Measurements from ENCODE around the gene SUPT6H. TPM values are rescaled to one million over a fixed set of nuclear protein-coding genes. Genes with fewer than 3 reads are reported as not detected.

SUPT6H gene
- total RNA-seq, 4 donors from 2014 or later, result 50.8 to 167 (median 61.6) TPM

DNA sequence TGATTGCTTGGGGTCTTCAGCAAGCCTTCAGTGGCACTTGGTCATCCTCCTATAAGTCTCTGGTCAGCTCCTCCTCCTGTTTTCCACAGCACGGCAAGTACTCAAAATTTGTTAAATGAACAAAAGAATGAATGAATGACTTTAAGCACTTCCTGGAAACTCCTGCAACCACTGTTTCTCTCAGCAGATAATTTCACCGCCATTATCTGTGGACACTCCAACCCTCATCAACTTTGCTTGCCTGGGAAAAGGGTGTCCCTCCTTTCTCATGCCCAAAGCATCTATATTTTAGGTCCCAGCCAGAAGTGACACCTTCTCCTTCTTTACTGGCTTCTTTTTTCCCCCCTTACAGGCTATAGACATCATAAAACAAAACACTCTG lies 45.3 kb downstream of the SUPT6H start:
- Histone ChIP-seq H3K27me3 (no peaks in the 10 kb centered on the region), H3K36me3 (peaks cover 0 to 12% (median 2%) of the 10 kb centered on the region in 4 donors), H3K27ac (no peak overlapping the region), H3K4me1 (peaks cover 2 to 31% (median 19%) of the 10 kb centered on the region in 4 donors), H3K9me3 (no peaks in the 10 kb centered on the region), H3K4me3 (no peak overlapping the region)
- DNase-seq, result no peak
- 86 to 88% methylated on average over 2 of the region's 2 CpGs for WGBS, 2 donors (ENCODE audit: low coverage in 1 of 2)
- intact Hi-C loops (cut with DNase I; ENCODE audit: low total_unique reads) (no loop called here), in situ Hi-C loops (cut with MboI; ENCODE audit: low pct_ligation_motif_present in 1 of 4, low pct_unique_long_range_greater_than_20kb in 1 of 4, low sequenced_read_pairs in 3 of 4) (no loop called here)
- TF ChIP-seq, protein P1, sequence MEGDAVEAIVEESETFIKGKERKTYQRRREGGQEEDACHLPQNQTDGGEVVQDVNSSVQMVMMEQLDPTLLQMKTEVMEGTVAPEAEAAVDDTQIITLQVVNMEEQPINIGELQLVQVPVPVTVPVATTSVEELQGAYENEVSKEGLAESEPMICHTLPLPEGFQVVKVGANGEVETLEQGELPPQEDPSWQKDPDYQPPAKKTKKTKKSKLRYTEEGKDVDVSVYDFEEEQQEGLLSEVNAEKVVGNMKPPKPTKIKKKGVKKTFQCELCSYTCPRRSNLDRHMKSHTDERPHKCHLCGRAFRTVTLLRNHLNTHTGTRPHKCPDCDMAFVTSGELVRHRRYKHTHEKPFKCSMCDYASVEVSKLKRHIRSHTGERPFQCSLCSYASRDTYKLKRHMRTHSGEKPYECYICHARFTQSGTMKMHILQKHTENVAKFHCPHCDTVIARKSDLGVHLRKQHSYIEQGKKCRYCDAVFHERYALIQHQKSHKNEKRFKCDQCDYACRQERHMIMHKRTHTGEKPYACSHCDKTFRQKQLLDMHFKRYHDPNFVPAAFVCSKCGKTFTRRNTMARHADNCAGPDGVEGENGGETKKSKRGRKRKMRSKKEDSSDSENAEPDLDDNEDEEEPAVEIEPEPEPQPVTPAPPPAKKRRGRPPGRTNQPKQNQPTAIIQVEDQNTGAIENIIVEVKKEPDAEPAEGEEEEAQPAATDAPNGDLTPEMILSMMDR (IDR thresholded peaks at IDR 0.05), result no peak
- TF ChIP-seq POLR2A (IDR thresholded peaks at IDR 0.05) (no peak), EP300 (IDR thresholded peaks at IDR 0.05; ENCODE audit: low read depth) (no peak), POLR2AphosphoS5 (IDR thresholded peaks at IDR 0.05) (no peak)

- Histone ChIP-seq H3K4me3 (peak overlapping the region; percentile 34 to 68 (median 56)), H3K27ac (peak overlapping the region; percentile 92 to 95 (median 94)), H3K36me3 (no peaks in the 10 kb centered on the region), H3K4me1 (peaks cover 4 to 31% (median 19%) of the 10 kb centered on the region in 4 donors), H3K27me3 (no peaks in the 10 kb centered on the region), H3K9me3 (no peaks in the 10 kb centered on the region)
- in situ Hi-C loops (cut with MboI; ENCODE audit: low pct_ligation_motif_present in 1 of 4, low pct_unique_long_range_greater_than_20kb in 1 of 4, low sequenced_read_pairs in 3 of 4), result no loop called here
- peak; percentile 93 for DNase-seq
- intact Hi-C loops (cut with DNase I; ENCODE audit: low total_unique reads), result no loop called here
- 0 to 3% methylated on average over 2 to 60 of the region's 74 CpGs for WGBS, 2 donors (ENCODE audit: low coverage in 1 of 2)
- TF ChIP-seq, protein P1 (IDR thresholded peaks at IDR 0.05), result no peak
- peak; percentile 81 to 86 (median 86) for TF ChIP-seq POLR2AphosphoS5 (IDR thresholded peaks at IDR 0.05)
- peak; percentile 88 for TF ChIP-seq POLR2A (IDR thresholded peaks at IDR 0.05)
These were observed 49.1 kb downstream of the SUPT6H start for GRCh38 chr17:28710861-28711722.

- Histone ChIP-seq H3K9me3 (no peaks in the 10 kb centered on the region), H3K36me3 (no peaks in the 10 kb centered on the region), H3K4me1 (peaks cover 8 to 34% (median 22%) of the 10 kb centered on the region in 4 donors), H3K27me3 (peaks cover 2% of the 10 kb centered on the region), H3K4me3 (peak within 1 kb of the TSS; percentile 34 to 68 (median 56)), H3K27ac (peak within 1 kb of the TSS; percentile 92 to 95 (median 94))
- no peak for DNase-seq
- TF ChIP-seq, protein P1 (IDR thresholded peaks at IDR 0.05), result no peak
- TF ChIP-seq POLR2AphosphoS5 (IDR thresholded peaks at IDR 0.05), result no peak
- TF ChIP-seq POLR2A (IDR thresholded peaks at IDR 0.05), result no peak
- no peak for TF ChIP-seq EP300 (IDR thresholded peaks at IDR 0.05; ENCODE audit: low read depth)
- 0 to 18% methylated on average over 2 to 20 of the region's 20 CpGs for WGBS, 2 donors (ENCODE audit: low coverage in 1 of 2)
- in situ Hi-C loops (cut with MboI; ENCODE audit: low pct_ligation_motif_present in 1 of 4, low pct_unique_long_range_greater_than_20kb in 1 of 4, low sequenced_read_pairs in 3 of 4) (no loop called here), intact Hi-C loops (cut with DNase I; ENCODE audit: low total_unique reads) (no loop called here)
These were observed 49.7 kb downstream of the SUPT6H start, which contains the start of gene PROCA1 for GRCh38 chr17:28711723-28712031. PROCA1 (minus strand) TSS chr17:28711888; CDS start chr17:28711660, 228 bp downstream.

- Histone ChIP-seq H3K27ac (peak overlapping the region; percentile 92 to 95 (median 94)), H3K4me3 (peak overlapping the region in 3 of 4 donors; percentile 51 to 68 (median 61)), H3K4me1 (peaks cover 8 to 35% (median 26%) of the 10 kb centered on the region in 4 donors), H3K36me3 (no peaks in the 10 kb centered on the region), H3K27me3 (peaks cover 7% of the 10 kb centered on the region), H3K9me3 (no peaks in the 10 kb centered on the region)
- TF ChIP-seq POLR2AphosphoS5 (IDR thresholded peaks at IDR 0.05) (no peak), EP300 (IDR thresholded peaks at IDR 0.05; ENCODE audit: low read depth) (no peak), POLR2A (IDR thresholded peaks at IDR 0.05) (no peak)
- TF ChIP-seq, protein P1 (IDR thresholded peaks at IDR 0.05), result no peak
- 0 to 66% methylated on average over 4 to 34 of the region's 34 CpGs for WGBS, 2 donors (ENCODE audit: low coverage in 1 of 2)
- DNase-seq, result peak; percentile 56
- intact Hi-C loops (cut with DNase I; ENCODE audit: low total_unique reads) (no loop called here), in situ Hi-C loops (cut with MboI; ENCODE audit: low pct_ligation_motif_present in 1 of 4, low pct_unique_long_range_greater_than_20kb in 1 of 4, low sequenced_read_pairs in 3 of 4) (no loop called here)
These were observed 50.2 kb downstream of the SUPT6H start for GRCh38 chr17:28712032-28712704.

All from transverse colon (tissue), 4 donors.